Tibial nerve (tissue), 4 donors: ENCODE measurements around the gene MAP3K21.

Experiments
- CTCF ChIP-seq, 5 experiments: fragments of 200-600 bp in 3 of 5; fragments of 450-650 bp in 2 of 5; sonication (generic) in 3 of 5; IDR thresholded peaks; one replicate each; pipeline ENCODE4 v1.5.1; 2016 to 2019; ENCODE audit warnings: antibody characterized with exemption in 5 of 5, mild to moderate bottlenecking in 3 of 5, moderate library complexity in 2 of 5
- EP300 ChIP-seq, 2 donors: sonication (generic); formaldehyde crosslinking; IDR thresholded peaks; one replicate each; pipeline ENCODE4 v1.6.1; 2017; ENCODE audit warnings: antibody characterized with exemption in 2 of 2, mild to moderate bottlenecking in 1 of 2
- POLR2A ChIP-seq, 2 donors: fragments of 450-650 bp; IDR thresholded peaks; one replicate each; pipeline ENCODE4 v1.6.1; 2017; ENCODE audit warnings: antibody characterized with exemption in 2 of 2, mild to moderate bottlenecking in 2 of 2, moderate library complexity in 2 of 2

- TF ChIP-seq CTCF (IDR thresholded peaks at IDR 0.05) (no peak), POLR2A (IDR thresholded peaks at IDR 0.05) (no peak), EP300 (IDR thresholded peaks at IDR 0.05) (no peak)
Measured at GRCh38 chr1:233300326-233300725, 27.2 kb upstream of the MAP3K21 start.
